ENCODE data around the gene SDK1. TPM values are rescaled to one million over a fixed set of nuclear protein-coding genes. Genes with fewer than 3 reads are reported as not detected.

The SDK1 gene
- total and polyA plus RNA-seq, 10 of the 15 experiments (the other 5 are each of a cell fraction or from before 2014, with no cell fraction given): 0.14 to 0.33 TPM; not detected in 8

DNA sequence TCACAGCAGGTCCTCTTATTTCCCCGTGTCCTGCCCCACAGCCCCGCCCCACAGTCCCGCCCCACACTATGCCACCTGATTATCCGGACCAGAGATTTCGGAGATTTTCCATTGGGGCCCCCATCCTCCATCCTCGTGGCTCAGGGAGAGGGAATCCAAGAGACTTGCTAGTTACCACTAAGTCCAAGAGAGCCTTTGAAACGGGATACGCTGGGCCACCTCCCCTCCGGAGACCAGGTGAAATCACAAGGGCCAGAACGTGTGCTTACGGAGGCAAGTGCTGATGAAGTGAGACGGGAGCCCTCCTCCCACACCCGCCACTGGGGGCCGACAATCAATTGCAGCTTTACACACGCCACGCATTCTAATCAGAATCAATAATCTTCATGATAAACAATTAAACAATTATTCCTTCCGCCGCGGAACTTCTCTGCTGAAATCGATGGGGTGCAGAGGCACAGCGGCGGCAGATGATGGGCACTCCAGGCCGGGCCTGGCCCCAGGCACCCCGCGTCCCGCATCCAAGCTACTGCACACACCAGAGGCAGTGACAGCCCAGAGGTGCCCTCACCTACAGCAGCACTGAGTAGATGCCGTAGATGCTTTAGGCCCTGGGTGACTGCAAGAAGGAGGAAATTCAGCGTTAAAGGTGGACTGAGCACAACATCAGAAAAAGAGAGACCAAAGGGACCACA lies 847.0 kb downstream of the SDK1 start:
- no peak overlapping the region for H3K4me3 ChIP-seq
- ChIA-PET SMC1A (ENCODE audit: uncharacterized antibody, unreplicated experiment) (no interaction called here), POLR2A (no interaction called here), RAD21 (ENCODE audit: unreplicated experiment) (no interaction called here), CTCF (no interaction called here)
- no peak overlapping the region for H3K27ac ChIP-seq (ENCODE audit: control insufficient read depth, insufficient read depth)
- intact Hi-C loops (cut with micrococcal nuclease; ENCODE audit: unreplicated experiment): no loop called here
- DNase-seq (ENCODE audit: low read depth, low spot score): no peak
- BruUV-seq (replicated peaks): no TSS peak
- no peaks in the 10 kb centered on the region for H4K20me1 ChIP-seq (ENCODE audit: control insufficient read depth, insufficient read depth)
- no peaks in the 10 kb centered on the region for H3K27me3 ChIP-seq (replicated peaks in 1 of 2; ENCODE audit: control insufficient read depth in 2 of 2, insufficient read depth in 2 of 2, low read length in 1 of 2)
- no peak overlapping the region for H3K9ac ChIP-seq (ENCODE audit: control insufficient read depth, insufficient read depth, low read length)
- no peaks in the 10 kb centered on the region; the same call in 2 of the 3 replicates for H3K9me3 ChIP-seq (replicated peaks; ENCODE audit: control insufficient read depth, insufficient read depth, low read length)
- H2AFZ ChIP-seq (ENCODE audit: control insufficient read depth, low read depth, low read length): no peak overlapping the region
- H3K79me2 ChIP-seq (ENCODE audit: control insufficient read depth, insufficient read depth, low read length): no peaks in the 10 kb centered on the region
- no peak for FAIRE-seq
- WGBS (ENCODE audit: insufficient coverage, insufficient replicate concordance, low lambda C conversion rate, missing lambda C conversion rate): 68% methylated on average over 24 of the region's 28 CpGs
- ATAC-seq: no peak
- H3K4me2 ChIP-seq (ENCODE audit: control insufficient read depth, insufficient read depth): no peak overlapping the region
- H3K4me1 ChIP-seq (ENCODE audit: control insufficient read depth, insufficient read depth, low read length): no peaks in the 10 kb centered on the region
- no peaks in the 10 kb centered on the region for H3K36me3 ChIP-seq (ENCODE audit: control insufficient read depth in 2 of 2, insufficient read depth in 2 of 2, low read length in 1 of 2)
- in situ Hi-C loops (cut with MboI): no loop called here
- TF ChIP-seq JUNB (IDR thresholded peaks at IDR 0.05) (no peak), SPI1 (IDR thresholded peaks at IDR 0.05; ENCODE audit: borderline replicate concordance, insufficient read depth, low read depth, low read length) (no peak), ATF7 (IDR thresholded peaks at IDR 0.05; ENCODE audit: low read depth) (no peak), STAT1 (conservative IDR thresholded peaks at IDR 0.05) (no peak), CBX5 (IDR thresholded peaks at IDR 0.05; ENCODE audit: low read depth) (no peak), NRF1 (conservative IDR thresholded peaks at IDR 0.05; ENCODE audit: low read depth, low read length) (no peak), YY1 (IDR thresholded peaks at IDR 0.05; ENCODE audit: low read depth, low read length) (no peak), NFXL1 (IDR thresholded peaks at IDR 0.05; ENCODE audit: borderline replicate concordance) (no peak), PAX5 (IDR thresholded peaks at IDR 0.05; ENCODE audit: borderline replicate concordance, low read depth, low read length) (no peak), SP1 (IDR thresholded peaks at IDR 0.05; ENCODE audit: low read depth, low read length) (no peak), JUND (IDR thresholded peaks at IDR 0.05; ENCODE audit: low read depth, low read length) (no peak)
- TF ChIP-seq, protein P1, sequence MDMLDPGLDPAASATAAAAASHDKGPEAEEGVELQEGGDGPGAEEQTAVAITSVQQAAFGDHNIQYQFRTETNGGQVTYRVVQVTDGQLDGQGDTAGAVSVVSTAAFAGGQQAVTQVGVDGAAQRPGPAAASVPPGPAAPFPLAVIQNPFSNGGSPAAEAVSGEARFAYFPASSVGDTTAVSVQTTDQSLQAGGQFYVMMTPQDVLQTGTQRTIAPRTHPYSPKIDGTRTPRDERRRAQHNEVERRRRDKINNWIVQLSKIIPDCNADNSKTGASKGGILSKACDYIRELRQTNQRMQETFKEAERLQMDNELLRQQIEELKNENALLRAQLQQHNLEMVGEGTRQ (IDR thresholded peaks at IDR 0.05; ENCODE audit: borderline replicate concordance, low read depth, low read length): no peak
- TF ChIP-seq, protein P2, sequence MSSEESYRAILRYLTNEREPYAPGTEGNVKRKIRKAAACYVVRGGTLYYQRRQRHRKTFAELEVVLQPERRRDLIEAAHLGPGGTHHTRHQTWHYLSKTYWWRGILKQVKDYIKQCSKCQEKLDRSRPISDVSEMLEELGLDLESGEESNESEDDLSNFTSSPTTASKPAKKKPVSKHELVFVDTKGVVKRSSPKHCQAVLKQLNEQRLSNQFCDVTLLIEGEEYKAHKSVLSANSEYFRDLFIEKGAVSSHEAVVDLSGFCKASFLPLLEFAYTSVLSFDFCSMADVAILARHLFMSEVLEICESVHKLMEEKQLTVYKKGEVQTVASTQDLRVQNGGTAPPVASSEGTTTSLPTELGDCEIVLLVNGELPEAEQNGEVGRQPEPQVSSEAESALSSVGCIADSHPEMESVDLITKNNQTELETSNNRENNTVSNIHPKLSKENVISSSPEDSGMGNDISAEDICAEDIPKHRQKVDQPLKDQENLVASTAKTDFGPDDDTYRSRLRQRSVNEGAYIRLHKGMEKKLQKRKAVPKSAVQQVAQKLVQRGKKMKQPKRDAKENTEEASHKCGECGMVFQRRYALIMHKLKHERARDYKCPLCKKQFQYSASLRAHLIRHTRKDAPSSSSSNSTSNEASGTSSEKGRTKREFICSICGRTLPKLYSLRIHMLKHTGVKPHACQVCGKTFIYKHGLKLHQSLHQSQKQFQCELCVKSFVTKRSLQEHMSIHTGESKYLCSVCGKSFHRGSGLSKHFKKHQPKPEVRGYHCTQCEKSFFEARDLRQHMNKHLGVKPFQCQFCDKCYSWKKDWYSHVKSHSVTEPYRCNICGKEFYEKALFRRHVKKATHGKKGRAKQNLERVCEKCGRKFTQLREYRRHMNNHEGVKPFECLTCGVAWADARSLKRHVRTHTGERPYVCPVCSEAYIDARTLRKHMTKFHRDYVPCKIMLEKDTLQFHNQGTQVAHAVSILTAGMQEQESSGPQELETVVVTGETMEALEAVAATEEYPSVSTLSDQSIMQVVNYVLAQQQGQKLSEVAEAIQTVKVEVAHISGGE (CRISPR knock-in tag; IDR thresholded peaks at IDR 0.05): no peak
- TF ChIP-seq, protein P3, sequence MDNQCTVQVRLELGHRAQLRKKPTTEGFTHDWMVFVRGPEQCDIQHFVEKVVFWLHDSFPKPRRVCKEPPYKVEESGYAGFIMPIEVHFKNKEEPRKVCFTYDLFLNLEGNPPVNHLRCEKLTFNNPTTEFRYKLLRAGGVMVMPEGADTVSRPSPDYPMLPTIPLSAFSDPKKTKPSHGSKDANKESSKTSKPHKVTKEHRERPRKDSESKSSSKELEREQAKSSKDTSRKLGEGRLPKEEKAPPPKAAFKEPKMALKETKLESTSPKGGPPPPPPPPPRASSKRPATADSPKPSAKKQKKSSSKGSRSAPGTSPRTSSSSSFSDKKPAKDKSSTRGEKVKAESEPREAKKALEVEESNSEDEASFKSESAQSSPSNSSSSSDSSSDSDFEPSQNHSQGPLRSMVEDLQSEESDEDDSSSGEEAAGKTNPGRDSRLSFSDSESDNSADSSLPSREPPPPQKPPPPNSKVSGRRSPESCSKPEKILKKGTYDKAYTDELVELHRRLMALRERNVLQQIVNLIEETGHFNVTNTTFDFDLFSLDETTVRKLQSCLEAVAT (IDR thresholded peaks at IDR 0.05): no peak
- TF ChIP-seq, protein P4, sequence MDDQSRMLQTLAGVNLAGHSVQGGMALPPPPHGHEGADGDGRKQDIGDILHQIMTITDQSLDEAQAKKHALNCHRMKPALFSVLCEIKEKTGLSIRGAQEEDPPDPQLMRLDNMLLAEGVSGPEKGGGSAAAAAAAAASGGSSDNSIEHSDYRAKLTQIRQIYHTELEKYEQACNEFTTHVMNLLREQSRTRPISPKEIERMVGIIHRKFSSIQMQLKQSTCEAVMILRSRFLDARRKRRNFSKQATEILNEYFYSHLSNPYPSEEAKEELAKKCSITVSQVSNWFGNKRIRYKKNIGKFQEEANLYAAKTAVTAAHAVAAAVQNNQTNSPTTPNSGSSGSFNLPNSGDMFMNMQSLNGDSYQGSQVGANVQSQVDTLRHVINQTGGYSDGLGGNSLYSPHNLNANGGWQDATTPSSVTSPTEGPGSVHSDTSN (IDR thresholded peaks at IDR 0.05; ENCODE audit: insufficient replicate concordance, low read depth, low read length): no peak

Data from GM12878 (cell line).